Duodenal mucosa (tissue), 2 donors: Measurements from ENCODE around the gene C19orf12.
"Not testable (repeated sequence)": the region's sequence is repeated elsewhere in the genome, so short reads cannot be mapped to it uniquely, and the experiment has no call there.

ENCODE experiments used
- H3K27ac ChIP-seq: one replicate; pipeline ENCODE4 v1.7.0; 2013; ENCODE audit warnings: low read depth, low read length
- H3K27me3 ChIP-seq, 2 donors: one replicate each; pipeline ENCODE4 v1.7.0; 2013; ENCODE audit warnings: low read length in 2 of 2, control low read depth in 1 of 2; ENCODE audit not compliant: insufficient read depth in 2 of 2, control insufficient read depth in 1 of 2
- H3K36me3 ChIP-seq, 2 donors: one replicate each; pipeline ENCODE4 v1.7.0; 2013; ENCODE audit warnings: low read length in 2 of 2, control low read depth in 1 of 2; ENCODE audit not compliant: insufficient read depth in 2 of 2, control insufficient read depth in 1 of 2
- H3K4me1 ChIP-seq, 2 donors: one replicate each; pipeline ENCODE4 v1.7.0; 2013; ENCODE audit warnings: low read length in 2 of 2, control low read depth in 1 of 2; ENCODE audit not compliant: insufficient read depth in 2 of 2, control insufficient read depth in 1 of 2
- H3K4me3 ChIP-seq, 2 donors: one replicate each; pipeline ENCODE4 v1.7.0; 2013; ENCODE audit warnings: low read length in 2 of 2, low read depth in 1 of 2
- H3K9ac ChIP-seq, 2 donors: one replicate each; pipeline ENCODE4 v1.7.0; 2013; ENCODE audit warnings: low read length in 2 of 2, low read depth in 1 of 2
- H3K9me3 ChIP-seq, 2 donors: one replicate each; pipeline ENCODE4 v1.7.0; 2013; ENCODE audit warnings: low read length in 2 of 2, control low read depth in 1 of 2; ENCODE audit not compliant: control insufficient read depth in 1 of 2

Gene C19orf12

GRCh38 chr19:29711584-29712132 lies 3.4 kb downstream of the C19orf12 start:
- H3K4me3 ChIP-seq, result no peak overlapping the region
- H3K9me3 ChIP-seq, result no peaks in the 10 kb centered on the region
- no peak overlapping the region for H3K27ac ChIP-seq
- no peak overlapping the region for H3K9ac ChIP-seq
- H3K36me3 ChIP-seq, result peaks cover 5% of the 10 kb centered on the region in 2 donors
- H3K4me1 ChIP-seq, result peaks cover 34 to 55% of the 10 kb centered on the region in 2 donors
- no peaks in the 10 kb centered on the region for H3K27me3 ChIP-seq

- peaks cover 5 to 17% of the 10 kb centered on the region in 2 donors for H3K36me3 ChIP-seq
- not testable (repeated sequence) for H3K27me3 ChIP-seq, H3K27ac ChIP-seq, H3K9me3 ChIP-seq
- H3K4me1 ChIP-seq, result peaks cover 31 to 44% of the 10 kb centered on the region in 2 donors
- peak overlapping the region in 1 of 2 donors; percentile 19 for H3K9ac ChIP-seq
- H3K4me3 ChIP-seq, result peak overlapping the region in 1 of 2 donors; percentile 55
These were observed 5.6 kb downstream of the C19orf12 start for GRCh38 chr19:29709440-29709798.

GRCh38 chr19:29708554-29709439 lies 6.3 kb downstream of the C19orf12 start:
- peak overlapping the region; percentile 19 to 28 for H3K9ac ChIP-seq
- H3K4me1 ChIP-seq, result peaks cover 31 to 38% of the 10 kb centered on the region in 2 donors
- H3K36me3 ChIP-seq, result peaks cover 5 to 17% of the 10 kb centered on the region in 2 donors
- no peaks in the 10 kb centered on the region for H3K27me3 ChIP-seq
- peak overlapping the region; percentile 44 to 55 for H3K4me3 ChIP-seq
- no peaks in the 10 kb centered on the region for H3K9me3 ChIP-seq
- H3K27ac ChIP-seq, result peak overlapping the region; percentile 38

- Histone ChIP-seq H3K9ac (no peak overlapping the region), H3K36me3 (peaks cover 5 to 31% of the 10 kb centered on the region in 2 donors), H3K27me3 (no peaks in the 10 kb centered on the region), H3K4me3 (no peak overlapping the region), H3K4me1 (peaks cover 21 to 22% of the 10 kb centered on the region in 2 donors), H3K27ac (no peak overlapping the region), H3K9me3 (no peaks in the 10 kb centered on the region)
These were observed 8.4 kb downstream of the C19orf12 start for GRCh38 chr19:29706635-29707034.

- Histone ChIP-seq H3K36me3 (peaks cover 5 to 34% of the 10 kb centered on the region in 2 donors), H3K4me3 (no peak overlapping the region), H3K9ac (no peak overlapping the region), H3K27ac (no peak overlapping the region), H3K9me3 (no peaks in the 10 kb centered on the region), H3K4me1 (peaks cover 18 to 20% of the 10 kb centered on the region in 2 donors), H3K27me3 (no peaks in the 10 kb centered on the region)
These were observed 9.4 kb downstream of the C19orf12 start for GRCh38 chr19:29705706-29706105.

- Histone ChIP-seq H3K27ac (no peak overlapping the region), H3K4me1 (peaks cover 12 to 18% of the 10 kb centered on the region in 2 donors), H3K4me3 (no peak overlapping the region), H3K9me3 (no peaks in the 10 kb centered on the region), H3K36me3 (peaks cover 5 to 34% of the 10 kb centered on the region in 2 donors), H3K9ac (no peak overlapping the region), H3K27me3 (no peaks in the 10 kb centered on the region)
These were observed 10.2 kb downstream of the C19orf12 start for GRCh38 chr19:29704562-29705558.

GRCh38 chr19:29702963-29703320 lies 12.1 kb downstream of the C19orf12 start:
- Histone ChIP-seq H3K27me3 (no peaks in the 10 kb centered on the region), H3K9me3 (no peaks in the 10 kb centered on the region), H3K4me1 (peaks cover 0 to 7% of the 10 kb centered on the region in 2 donors), H3K27ac (no peak overlapping the region), H3K36me3 (peaks cover 5 to 34% of the 10 kb centered on the region in 2 donors), H3K9ac (no peak overlapping the region), H3K4me3 (no peak overlapping the region)

- no peak overlapping the region for H3K9ac ChIP-seq
- peaks cover 2 to 34% of the 10 kb centered on the region in 2 donors for H3K36me3 ChIP-seq
- no peaks in the 10 kb centered on the region for H3K27me3 ChIP-seq
- H3K9me3 ChIP-seq, result no peaks in the 10 kb centered on the region
- H3K4me3 ChIP-seq, result no peak overlapping the region
- H3K27ac ChIP-seq, result no peak overlapping the region
- peaks cover 0 to 7% of the 10 kb centered on the region in 2 donors for H3K4me1 ChIP-seq
These were observed 12.7 kb downstream of the C19orf12 start for GRCh38 chr19:29702161-29702962.

- H3K27ac ChIP-seq, result no peak overlapping the region
These were observed 14.6 kb downstream of the C19orf12 start for GRCh38 chr19:29700498-29700897.

More at GRCh38 chr19:29700498-29700897, 14.6 kb downstream of the C19orf12 start:
- no peaks in the 10 kb centered on the region for H3K9me3 ChIP-seq
- peaks cover 0 to 7% of the 10 kb centered on the region in 2 donors for H3K4me1 ChIP-seq
- peaks cover 0 to 21% of the 10 kb centered on the region in 2 donors for H3K36me3 ChIP-seq
- H3K27me3 ChIP-seq, result no peaks in the 10 kb centered on the region
- no peak overlapping the region for H3K4me3 ChIP-seq
- H3K9ac ChIP-seq, result no peak overlapping the region
